ENCODE results near the gene SGF29.
A peak's percentile ranks its signal among the peaks of the same experiment; 100 is the strongest.
"Not testable (repeated sequence)": the region's sequence is repeated elsewhere in the genome, so short reads cannot be mapped to it uniquely, and the experiment has no call there.

The SGF29 gene

DNA sequence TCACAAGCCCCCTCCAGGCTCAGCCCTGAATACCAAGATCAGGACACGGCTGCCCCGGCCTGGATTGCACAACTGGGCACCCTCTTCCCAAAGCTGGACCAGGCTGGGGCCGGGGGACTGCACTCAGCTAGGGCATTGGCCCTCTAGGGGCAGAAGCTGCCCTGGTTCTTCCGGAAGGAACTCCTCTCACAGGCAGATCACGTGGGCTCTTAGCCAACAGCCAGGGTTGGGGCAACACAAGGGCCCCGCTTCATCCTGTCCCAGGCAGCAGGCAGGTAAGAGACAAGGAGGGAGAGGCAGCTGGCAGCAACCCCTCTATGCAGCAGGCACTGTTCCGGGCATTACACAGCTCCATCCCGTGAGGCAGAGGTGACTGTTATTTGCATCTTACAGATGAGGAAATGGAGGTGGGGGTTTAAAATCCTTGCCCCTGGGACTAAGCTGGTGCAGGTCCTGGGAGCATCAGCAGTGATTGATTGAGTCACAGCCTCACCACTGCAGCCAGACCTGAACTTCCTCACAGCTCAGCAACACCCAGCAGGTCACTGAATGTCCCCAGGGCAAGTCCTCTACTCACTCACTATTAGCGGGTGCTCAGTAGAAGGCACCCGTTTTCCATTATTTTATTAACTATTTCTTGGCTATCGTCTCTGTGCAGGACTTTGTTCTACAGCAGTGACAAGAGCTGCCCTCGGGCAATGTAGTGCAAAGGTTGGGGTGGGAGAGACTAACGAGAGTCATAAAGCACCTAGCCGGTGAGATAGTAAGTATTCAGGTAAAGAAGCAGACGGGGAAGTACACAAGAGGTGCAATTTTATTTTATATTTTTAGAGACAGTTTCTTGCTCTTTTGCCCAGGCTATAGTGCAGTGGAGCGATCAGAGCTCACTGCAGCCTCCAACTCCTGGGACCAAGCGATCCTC lies 58.9 kb downstream of the SGF29 start:
- DNase-seq (ENCODE audit: low read depth): not testable (repeated sequence)

DNA sequence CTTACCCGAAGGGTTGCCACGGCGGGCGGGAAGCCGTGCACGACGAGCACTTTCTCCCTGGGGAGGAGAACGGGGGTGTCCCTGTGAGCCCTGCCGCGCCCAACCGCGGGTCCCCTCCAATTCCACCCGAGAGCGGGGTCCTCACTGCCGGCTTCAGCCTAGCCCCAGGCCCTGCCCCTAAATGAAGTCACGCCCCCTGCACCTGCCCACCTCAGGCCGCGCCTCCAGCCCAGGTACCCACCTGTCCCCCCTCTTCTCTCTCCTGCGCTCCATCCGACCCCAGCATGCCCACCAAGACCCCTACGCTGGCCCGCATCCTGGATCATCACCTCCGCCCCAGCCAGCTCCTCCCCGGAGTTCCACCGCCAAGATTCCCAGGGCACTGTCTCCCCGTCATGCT lies 60.2 kb downstream of the SGF29 start:
- DNase-seq (ENCODE audit: low read depth): not testable (repeated sequence)

DNA sequence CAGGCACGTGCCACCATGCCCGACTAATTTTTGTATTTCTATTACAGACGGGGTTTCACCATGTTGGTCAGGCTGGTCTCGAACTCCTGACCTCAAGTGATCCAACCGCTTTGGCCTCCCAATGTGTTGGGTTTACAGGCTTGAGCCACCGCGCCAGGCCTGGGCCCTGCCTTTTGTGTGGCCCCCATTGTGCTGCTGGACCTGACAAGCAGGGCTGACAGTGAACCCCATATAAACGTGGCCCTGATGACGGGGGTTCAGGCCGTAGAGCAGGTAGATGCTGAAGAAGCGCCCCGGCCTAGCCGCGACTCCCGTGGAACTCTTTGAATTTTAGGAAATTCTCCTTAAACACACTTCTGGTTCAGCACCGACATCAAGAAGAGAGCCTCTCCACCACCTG lies 60.8 kb downstream of the SGF29 start:
- not testable (repeated sequence) for DNase-seq (ENCODE audit: low read depth)

DNA sequence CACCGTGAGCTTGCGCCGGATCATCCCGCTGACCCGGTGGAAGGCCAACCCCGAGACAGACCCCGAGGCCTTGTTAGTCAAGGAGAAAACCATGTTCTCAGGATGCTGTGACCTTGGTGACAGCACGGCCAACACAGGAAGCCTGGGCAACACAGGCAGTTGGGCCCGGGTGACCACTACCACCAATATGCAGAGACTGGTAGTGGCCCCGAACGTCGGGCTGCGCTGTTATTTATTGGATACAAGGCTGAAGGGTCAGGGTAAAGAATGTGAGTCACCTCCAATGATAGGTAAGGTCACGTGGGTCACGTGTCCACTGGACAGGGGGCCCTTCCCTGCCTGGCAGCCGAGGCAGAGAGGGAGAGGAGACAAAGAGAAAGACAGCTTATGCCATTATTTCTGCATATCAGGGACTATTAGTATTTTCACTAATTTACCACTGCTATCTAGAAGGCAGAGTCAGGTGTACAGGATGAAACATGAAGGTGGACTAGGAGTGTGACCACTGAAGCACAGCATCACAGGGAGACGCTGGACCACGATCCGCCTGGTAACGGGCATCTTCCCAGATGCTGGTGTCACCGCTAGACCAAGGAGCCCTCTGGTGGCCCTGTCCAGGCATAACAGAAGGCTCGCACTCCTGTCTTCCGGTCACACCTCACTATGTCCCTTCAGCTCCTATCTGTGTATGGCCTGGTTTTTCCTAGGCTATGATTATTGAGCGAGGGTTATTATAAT lies 61.9 kb downstream of the SGF29 start:
- DNase-seq (ENCODE audit: low read depth): not testable (repeated sequence)

DNA sequence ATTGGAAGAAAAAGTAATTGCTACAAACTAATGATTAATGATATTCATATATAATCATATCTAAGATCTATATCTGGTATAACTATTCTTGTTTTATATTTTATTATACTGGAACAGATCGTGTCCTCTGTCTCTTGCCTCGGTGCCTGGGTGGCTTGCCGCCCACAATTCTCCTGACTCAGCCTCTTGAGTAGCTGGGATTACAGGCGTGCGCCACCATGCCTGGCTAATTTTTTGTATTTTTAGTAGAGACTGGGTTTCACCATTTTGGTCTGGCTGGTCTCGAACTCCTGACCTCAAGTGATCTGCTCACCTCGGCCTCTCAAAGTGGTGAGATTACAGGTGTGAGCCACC lies 62.5 kb downstream of the SGF29 start:
- not testable (repeated sequence) for DNase-seq (ENCODE audit: low read depth)

DNA sequence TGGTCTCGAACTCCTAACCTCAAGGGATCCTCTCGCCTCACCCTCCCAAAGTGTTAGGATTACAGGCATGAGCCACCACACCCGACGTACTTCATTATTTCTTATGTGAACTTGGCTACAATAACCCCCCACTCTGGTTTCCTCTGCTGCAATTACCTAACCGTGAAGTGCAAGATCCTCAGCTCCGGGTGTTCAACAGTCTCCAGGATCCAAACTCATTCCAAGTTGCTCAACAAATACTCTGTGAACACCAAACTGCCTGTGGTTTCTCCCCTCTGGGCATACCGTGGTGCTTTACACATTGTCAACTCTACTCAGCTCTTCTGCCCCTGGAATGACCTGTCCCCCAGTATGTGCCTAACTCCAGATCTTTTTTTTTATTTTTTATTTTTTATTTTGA lies 62.9 kb downstream of the SGF29 start:
- DNase-seq (ENCODE audit: low read depth): no peak

DNA sequence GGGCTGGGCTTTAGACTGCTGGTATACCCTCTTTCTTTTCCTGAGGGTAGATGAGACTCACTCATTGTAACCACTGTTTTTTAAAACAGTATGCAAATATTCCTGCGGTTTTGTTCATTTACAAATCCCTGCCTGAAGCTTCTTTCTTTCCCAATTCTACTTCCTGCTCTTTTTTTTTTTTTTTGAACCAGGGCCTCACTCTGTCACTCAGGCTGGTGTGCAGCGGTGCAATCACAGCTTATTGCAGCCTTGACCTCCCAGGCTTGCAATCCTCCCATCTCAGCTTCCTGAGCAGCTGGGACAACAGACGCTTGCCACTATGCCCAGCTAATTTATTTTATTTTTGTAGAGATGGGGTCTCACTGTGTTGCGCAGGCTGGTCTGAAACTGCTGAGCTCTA lies 64.2 kb downstream of the SGF29 start:
- DNase-seq (ENCODE audit: low read depth): no peak

DNA sequence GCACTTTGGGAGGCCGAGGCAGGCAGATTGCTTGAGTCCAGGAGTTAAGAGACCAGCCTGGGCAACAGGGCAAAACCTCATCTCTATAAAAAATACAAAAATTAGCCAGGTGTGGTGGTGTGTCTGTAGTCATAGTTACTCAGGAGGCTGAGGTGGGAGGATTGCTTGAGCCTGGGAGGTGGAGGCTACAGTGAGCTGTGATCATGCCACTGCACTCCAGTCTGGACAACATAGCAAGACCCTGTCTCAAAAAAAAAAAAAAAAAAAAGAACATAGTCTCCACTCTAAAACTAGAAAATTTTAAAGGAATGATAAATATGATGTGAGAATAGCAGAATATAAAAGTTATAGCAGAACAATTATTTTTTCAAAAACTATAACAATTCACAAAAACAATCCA lies 66.6 kb downstream of the SGF29 start:
- not testable (repeated sequence) for DNase-seq (ENCODE audit: low read depth)

DNA sequence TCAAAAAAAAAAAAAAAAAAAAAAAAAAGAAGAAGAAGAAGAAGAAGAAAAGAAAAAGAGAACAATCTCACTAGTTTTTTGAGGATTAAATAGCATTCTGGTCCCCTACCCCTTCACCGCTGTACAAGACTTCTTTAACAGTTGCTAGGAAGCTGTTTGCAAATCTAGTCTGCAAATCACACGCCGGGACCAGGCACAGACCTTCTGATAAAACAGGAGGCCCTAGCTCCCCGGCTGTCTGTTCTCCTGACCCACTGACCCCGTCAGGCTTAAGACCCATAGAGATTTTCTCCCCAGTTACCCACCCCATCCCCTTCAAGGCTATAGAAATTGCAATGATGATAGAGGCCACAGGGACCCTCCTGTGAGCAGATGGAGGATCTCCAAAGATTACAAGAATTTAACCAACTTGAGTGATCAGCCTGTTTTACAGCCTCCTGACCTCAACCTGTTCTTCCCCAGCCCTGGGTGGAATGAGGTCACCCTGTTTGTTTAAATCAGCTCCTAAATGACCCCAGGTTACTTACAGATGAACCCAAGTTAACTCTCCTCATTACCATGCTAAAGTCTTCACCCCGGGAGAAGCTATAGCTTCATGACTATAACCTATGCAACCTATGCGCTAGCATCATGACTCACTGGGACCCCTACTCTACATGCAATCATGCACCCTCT lies 67.9 kb downstream of the SGF29 start:
- DNase-seq (ENCODE audit: low read depth): no peak

DNA sequence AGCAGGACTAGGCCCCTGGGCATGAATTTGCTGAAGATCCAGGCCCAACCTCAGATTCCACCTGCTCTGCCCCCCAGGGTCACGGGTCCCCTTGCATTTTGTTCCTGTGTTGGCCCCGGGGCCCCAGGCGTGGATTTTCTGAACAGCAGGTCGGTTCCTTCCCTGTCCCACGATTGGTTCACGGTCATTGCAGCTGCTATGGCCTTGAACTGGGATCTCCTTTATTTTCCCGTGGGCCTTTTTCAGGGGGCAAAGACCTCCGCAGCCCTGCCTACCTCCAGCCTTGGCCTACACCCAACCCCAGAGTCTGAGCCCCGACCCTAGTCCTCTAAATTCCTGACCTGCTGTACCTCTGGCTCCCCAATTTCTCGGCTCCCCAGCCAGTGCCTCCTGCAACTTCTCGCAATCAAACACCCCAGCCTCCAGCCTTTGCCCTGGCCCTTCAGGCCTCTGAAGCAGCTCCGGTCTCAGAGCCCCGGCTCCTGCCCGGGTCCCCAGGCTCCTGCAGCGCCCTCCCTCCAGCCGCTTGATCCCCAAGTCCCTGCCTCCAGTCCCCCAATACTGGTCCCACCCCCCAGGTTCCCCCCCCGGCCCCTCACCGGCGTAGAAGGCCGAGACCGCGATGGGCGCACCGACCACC lies 68.9 kb downstream of the SGF29 start:
- DNase-seq (ENCODE audit: low read depth): not testable (repeated sequence)

DNA sequence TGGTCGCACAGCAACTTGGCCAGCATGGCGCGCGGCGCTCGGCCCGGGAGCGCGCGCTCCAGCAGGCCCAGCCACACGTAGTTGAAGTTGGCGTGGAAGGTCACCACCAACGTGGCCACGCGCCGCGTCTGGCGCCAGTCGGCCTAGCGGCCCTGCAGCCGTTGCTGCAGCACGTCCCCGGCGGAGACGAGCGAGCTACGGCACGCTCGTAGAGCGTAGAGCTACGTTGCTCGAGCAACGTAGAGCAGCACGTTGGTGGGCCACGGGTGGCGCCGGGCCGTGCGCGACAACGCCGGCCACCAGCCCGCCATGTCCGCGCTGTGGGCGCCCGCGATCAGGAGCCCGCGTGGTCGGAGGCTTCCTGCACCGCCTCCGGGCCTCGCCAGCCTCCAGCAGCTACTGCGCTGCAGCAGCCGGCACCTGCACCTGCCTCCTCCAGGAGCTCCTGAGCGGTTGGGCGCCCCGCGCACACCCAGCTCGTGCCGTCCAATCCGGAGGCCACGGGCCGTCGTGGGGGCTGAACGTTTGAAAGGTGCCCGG lies 69.5 kb downstream of the SGF29 start:
- DNase-seq (ENCODE audit: low read depth): peak; percentile 20

DNA sequence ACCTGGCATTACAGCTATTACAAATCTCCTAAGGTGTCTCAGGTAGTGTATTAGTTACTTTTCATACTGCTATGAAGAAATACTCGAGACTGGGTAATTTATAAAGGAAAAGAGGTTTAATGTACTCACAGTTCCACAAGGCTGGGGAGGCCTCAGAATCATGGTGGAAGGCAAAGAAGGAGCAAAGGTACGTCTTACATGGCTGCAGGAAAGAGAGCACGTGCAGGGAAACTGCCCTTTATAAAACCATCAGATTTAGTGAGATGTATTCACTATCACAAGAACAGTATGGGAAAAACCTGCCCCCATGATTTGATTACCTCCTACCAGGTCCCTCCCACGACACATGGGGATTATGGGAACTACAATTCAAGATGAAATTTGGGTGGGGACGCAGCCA lies 77.2 kb downstream of the SGF29 start:
- not testable (repeated sequence) for DNase-seq (ENCODE audit: low read depth)

DNA sequence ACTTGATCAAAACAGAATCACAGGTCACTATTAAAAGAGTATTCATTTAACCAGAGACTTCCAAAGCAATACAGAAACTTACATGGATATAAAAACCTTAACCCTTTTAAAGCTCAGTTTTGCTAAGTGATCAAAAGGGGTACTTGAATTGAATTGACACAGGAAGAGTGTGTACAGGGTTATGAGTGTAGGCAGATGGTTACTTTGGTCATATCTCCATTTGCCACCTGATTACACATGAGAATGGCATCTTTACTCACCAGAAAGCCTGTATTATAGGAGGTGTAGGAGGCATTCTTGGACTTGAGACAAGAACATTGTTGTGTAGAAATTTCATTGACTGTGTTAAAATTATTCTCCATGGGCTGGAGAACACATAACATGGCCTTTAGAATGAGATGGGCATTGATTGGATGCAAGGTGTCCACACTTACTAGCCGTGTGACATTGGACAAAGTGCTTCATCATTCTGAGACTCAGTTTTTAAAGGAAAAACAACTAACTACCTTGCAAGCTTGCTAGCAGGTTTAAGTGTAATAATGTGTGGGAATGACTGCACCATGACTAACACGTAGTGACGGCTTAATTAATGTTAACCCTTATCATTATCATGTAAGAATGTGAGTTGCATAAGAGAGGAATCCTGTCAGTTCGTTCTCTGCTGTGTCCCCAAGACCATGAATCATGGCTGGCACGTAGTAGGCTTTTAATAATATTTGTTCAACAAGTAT lies 82.5 kb downstream of the SGF29 start:
- not testable (repeated sequence) for DNase-seq (ENCODE audit: low read depth)

DNA sequence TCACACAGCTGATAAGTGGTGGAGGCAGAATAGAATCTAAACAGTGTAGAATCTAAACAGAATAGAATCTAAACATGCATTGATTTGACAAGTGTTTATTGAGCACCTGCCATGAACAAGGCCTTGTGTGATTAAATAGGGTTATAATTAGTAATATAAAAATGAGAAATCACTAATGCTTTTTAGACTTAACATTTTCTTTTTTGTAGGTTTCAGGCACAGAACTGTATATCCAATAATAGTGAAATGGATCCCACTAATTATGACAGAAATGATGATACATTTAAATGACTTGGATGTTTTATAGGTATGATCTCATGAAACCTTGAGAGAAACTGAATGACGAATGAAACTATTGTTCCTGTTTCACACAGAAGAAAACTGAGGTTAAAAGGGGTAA lies 84.0 kb downstream of the SGF29 start, which contains the start of gene NPIPB8:
Gene NPIPB8 (plus strand): TSS at position 301 of the 400 bp plus-strand sequence. CDS start 296 bp downstream, outside the sequence.
- not testable (repeated sequence) for DNase-seq (ENCODE audit: low read depth)

DNA sequence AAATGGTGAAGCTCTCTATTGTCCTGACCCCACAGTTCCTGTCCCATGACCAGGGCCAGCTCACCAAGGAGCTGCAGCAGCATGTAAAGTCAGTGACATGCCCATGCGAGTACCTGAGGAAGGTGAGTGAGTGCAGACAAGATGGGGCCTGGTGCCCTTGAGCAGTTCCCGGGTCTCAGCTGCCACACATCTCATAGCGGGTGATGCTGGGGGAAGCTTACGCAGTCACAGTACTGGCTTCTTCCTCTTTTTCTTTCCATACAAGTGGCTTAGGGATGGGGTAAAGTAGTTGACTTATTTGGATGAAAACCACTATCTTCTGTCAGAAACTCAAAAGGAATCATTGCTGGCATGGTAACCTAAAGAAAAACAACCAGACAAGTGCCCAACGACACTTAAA lies 84.6 kb downstream of the SGF29 start:
- DNase-seq (ENCODE audit: low read depth): not testable (repeated sequence)

DNA sequence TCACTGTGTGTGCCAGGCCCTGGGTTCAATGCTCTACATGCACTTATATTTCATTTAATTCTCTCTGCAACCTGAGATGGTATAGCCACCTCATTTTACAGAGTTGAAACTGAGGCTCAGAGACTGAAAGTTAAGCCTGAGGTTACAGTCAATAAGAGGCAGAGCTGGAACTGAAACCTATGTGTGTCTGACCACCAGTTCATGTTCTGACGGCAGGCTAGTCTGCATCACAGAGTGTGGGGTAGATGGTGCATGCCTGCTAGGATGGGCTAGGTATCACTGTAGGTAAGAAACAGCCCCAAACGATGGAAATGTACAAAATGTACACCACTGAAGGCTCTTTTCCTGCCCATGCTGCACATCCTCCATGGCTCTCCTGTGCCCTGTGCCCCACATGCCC lies 86.2 kb downstream of the SGF29 start:
- not testable (repeated sequence) for DNase-seq (ENCODE audit: low read depth)
